Upper lobe of left lung (tissue), 6 donors: ENCODE data around the gene NDUFAF2. TPM values are rescaled to one million over a fixed set of nuclear protein-coding genes. Genes with fewer than 3 reads are reported as not detected.

Experiments used
- ATAC-seq, 2 donors: fragments of 200-7000 bp; cut with Tn5 transposase; one replicate each; pipeline ENCODE4 v1.9.1; 2022; ENCODE audit warnings: mild to moderate bottlenecking in 2 of 2, moderate library complexity in 2 of 2; ENCODE audit not compliant: low FRiP score in 2 of 2
- DNase-seq, 2 donors: peaks; one replicate each; pipeline ENCODE4 v3.0.0-alpha.2; 2019 to 2020
- H3K27ac ChIP-seq, 4 donors: fragments of 200-600 bp; sonication (generic); one replicate each; pipeline ENCODE4 v1.5.1; 2016 to 2019
- H3K27me3 ChIP-seq, 4 donors: fragments of 200-600 bp; sonication (generic); one replicate each; pipeline ENCODE4 v1.5.1; 2017 to 2019
- H3K36me3 ChIP-seq, 4 donors: fragments of 200-600 bp; sonication (generic); one replicate each; pipeline ENCODE4 v1.5.1; 2016 to 2019
- H3K4me1 ChIP-seq, 4 donors: fragments of 200-600 bp; sonication (generic); one replicate each; pipeline ENCODE4 v1.5.1; 2018 to 2019
- H3K4me3 ChIP-seq, 4 donors: fragments of 200-600 bp; sonication (generic); one replicate each; pipeline ENCODE4 v1.5.1; 2017 to 2019; ENCODE audit warnings: mild to moderate bottlenecking in 2 of 4, moderate library complexity in 1 of 4
- H3K9me3 ChIP-seq, 4 donors: fragments of 200-600 bp; sonication (generic); one replicate each; pipeline ENCODE4 v1.5.1; 2018 to 2019
- CTCF ChIP-seq, 6 experiments: fragments of 450-650 bp in 4 of 6; fragments of 200-600 bp in 2 of 6; sonication (generic) in 2 of 6; IDR thresholded peaks; one replicate each; pipeline ENCODE4 v1.5.1; 2016 to 2019; ENCODE audit warnings: antibody characterized with exemption in 6 of 6
- EP300 ChIP-seq, 4 donors: sonication (generic); formaldehyde crosslinking; IDR thresholded peaks; one replicate each; pipeline ENCODE4 v1.5.1; 2017; ENCODE audit warnings: antibody characterized with exemption in 4 of 4, control low read depth in 2 of 4
- POLR2A ChIP-seq, 4 donors: fragments of 450-650 bp; IDR thresholded peaks; one replicate each; pipeline ENCODE4 v1.5.1; 2016 to 2017; ENCODE audit warnings: antibody characterized with exemption in 4 of 4, mild to moderate bottlenecking in 2 of 4
- POLR2AphosphoS5 ChIP-seq, 2 donors: sonication (generic); formaldehyde crosslinking; IDR thresholded peaks; one replicate each; pipeline ENCODE4 v1.5.1; 2017; ENCODE audit warnings: antibody characterized with exemption in 2 of 2
- WGBS, 2 donors: methylation state at CpG; one replicate each; pipeline ENCODE4 v1.1.5; 2017 to 2018; 5-methylcytosine and 5-hydroxymethylcytosine counted together
- total RNA-seq, 6 donors: library from RNA; depleted of rRNA in 4 of 6; stranded (reverse); fragments of >200 nt in 4 of 6; gene quantifications; one replicate each; pipeline versions ENCODE4 v1.1.0 to v1.2.1, GENCODE V29; 2016 to 2021
- donor health status: DM: no; HTN: no; CAD: no; lungs with moderate emphysema.
- donor health status: DM: no; HTN: yes; CAD: no; lungs with severe emphysema.

NDUFAF2 gene
- total RNA-seq, 6 donors from 2014 or later, result 14.2 to 41.6 (median 20.5) TPM; not detected in 1

- H3K27me3 ChIP-seq, result no peaks in the 10 kb centered on the region
- H3K36me3 ChIP-seq, result no peaks in the 10 kb centered on the region
- H3K4me1 ChIP-seq, result no peaks in the 10 kb centered on the region
- ATAC-seq, result no peak
- 63 to 64% methylated on average over 4 of the region's 4 CpGs for WGBS, 2 donors
- H3K9me3 ChIP-seq, result no peaks in the 10 kb centered on the region
- no peak for TF ChIP-seq EP300 (IDR thresholded peaks at IDR 0.05)
- TF ChIP-seq POLR2AphosphoS5 (IDR thresholded peaks at IDR 0.05), result no peak
- no peak for TF ChIP-seq CTCF (IDR thresholded peaks at IDR 0.05)
- TF ChIP-seq POLR2A (IDR thresholded peaks at IDR 0.05), result no peak
- H3K27ac ChIP-seq, result no peak overlapping the region
- no peak overlapping the region for H3K4me3 ChIP-seq
- DNase-seq, result no peak
Observed at GRCh38 chr5:61002611-61003355, 57.8 kb downstream of the NDUFAF2 start.

GRCh38 chr5:61004448-61004847 lies 59.4 kb downstream of the NDUFAF2 start:
- no peak for TF ChIP-seq POLR2A (IDR thresholded peaks at IDR 0.05)
- no peak for TF ChIP-seq POLR2AphosphoS5 (IDR thresholded peaks at IDR 0.05)
- no peak for TF ChIP-seq CTCF (IDR thresholded peaks at IDR 0.05)
- TF ChIP-seq EP300 (IDR thresholded peaks at IDR 0.05), result no peak
- no peaks in the 10 kb centered on the region for H3K36me3 ChIP-seq
- no peaks in the 10 kb centered on the region for H3K9me3 ChIP-seq
- H3K27ac ChIP-seq, result no peak overlapping the region
- DNase-seq (no peak), ATAC-seq (no peak)
- no peaks in the 10 kb centered on the region for H3K27me3 ChIP-seq
- H3K4me3 ChIP-seq, result no peak overlapping the region
- H3K4me1 ChIP-seq, result no peaks in the 10 kb centered on the region

- TF ChIP-seq CTCF (IDR thresholded peaks at IDR 0.05), result no peak
- TF ChIP-seq POLR2AphosphoS5 (IDR thresholded peaks at IDR 0.05), result no peak
- no peak for TF ChIP-seq EP300 (IDR thresholded peaks at IDR 0.05)
- TF ChIP-seq POLR2A (IDR thresholded peaks at IDR 0.05), result no peak
- Histone ChIP-seq H3K27ac (no peak overlapping the region), H3K4me1 (no peaks in the 10 kb centered on the region), H3K36me3 (no peaks in the 10 kb centered on the region), H3K27me3 (no peaks in the 10 kb centered on the region), H3K4me3 (no peak overlapping the region), H3K9me3 (no peaks in the 10 kb centered on the region)
- ATAC-seq, result no peak
- no peak for DNase-seq
Observed at GRCh38 chr5:61009907-61010306, 64.9 kb downstream of the NDUFAF2 start.

GRCh38 chr5:61010467-61011454 lies 65.8 kb downstream of the NDUFAF2 start:
- Histone ChIP-seq H3K4me1 (no peaks in the 10 kb centered on the region), H3K9me3 (no peaks in the 10 kb centered on the region), H3K4me3 (no peak overlapping the region), H3K27ac (no peak overlapping the region), H3K27me3 (no peaks in the 10 kb centered on the region), H3K36me3 (no peaks in the 10 kb centered on the region)
- WGBS, 2 donors, result 72 to 73% methylated on average over 5 of the region's 5 CpGs
- DNase-seq (no peak), ATAC-seq (peak in 1 of 2 donors; percentile 39)
- TF ChIP-seq CTCF (IDR thresholded peaks at IDR 0.05) (no peak), EP300 (IDR thresholded peaks at IDR 0.05) (no peak), POLR2A (IDR thresholded peaks at IDR 0.05) (no peak), POLR2AphosphoS5 (IDR thresholded peaks at IDR 0.05) (no peak)
